Stimulated activated CD8-positive, alpha-beta memory T cell treated with anti-CD3 and anti-CD28 coated beads, Interleukin-15, amount 100 ng/mL, for 1 hour (primary cell): ENCODE results near the gene MATCAP1.

ENCODE experiments used
- DNase-seq: peaks from one replicate; pipeline ENCODE4 v3.0.0-alpha.2; 2020; ENCODE audit warnings: low read depth

The MATCAP1 gene

DNA sequence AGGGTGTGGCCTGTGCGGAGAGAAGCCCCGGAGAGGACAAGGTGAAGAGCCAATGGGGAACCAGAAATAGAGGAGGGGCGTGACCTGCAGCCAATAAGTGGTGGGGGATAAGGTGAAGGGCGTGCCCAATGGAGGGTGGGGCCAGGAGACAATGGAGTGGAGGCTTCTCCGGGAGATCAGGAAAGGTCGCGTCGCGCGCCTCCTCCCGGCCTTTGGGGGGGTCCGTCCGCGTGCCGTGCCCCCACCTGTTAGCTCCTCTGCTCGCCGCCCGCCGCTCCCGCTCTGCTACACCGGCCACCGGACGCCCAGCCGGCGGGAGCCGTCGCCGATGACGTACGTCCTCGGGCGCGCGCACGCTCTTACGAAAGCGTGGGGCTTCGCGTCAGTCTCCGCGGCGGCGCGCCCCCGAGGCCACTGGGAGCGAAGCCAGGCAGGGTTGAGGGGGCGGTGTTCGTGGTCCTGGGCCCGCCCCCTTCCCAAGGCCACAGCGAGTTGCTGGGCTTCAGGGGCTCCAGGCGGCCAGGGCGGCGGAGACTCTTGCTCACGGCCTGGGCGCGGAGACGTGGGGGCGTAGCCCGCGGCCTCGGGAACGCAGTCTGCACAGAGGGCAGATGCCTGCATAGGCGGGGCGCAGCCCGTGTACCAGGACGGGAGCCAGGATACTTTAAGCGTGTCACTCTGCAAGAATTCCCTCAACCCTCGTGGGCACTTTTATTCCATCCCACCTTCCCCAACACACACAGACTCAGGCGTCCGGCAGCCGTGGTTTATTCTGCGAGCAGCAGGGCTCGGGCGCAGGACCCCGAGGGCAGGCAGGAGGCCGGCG, at the start of gene MATCAP1:
Gene MATCAP1 (minus strand): TSS at position 337 of the 826 bp plus-strand sequence. CDS start 3,353 bp downstream, outside the sequence.
- peak; percentile 84 for DNase-seq

DNA sequence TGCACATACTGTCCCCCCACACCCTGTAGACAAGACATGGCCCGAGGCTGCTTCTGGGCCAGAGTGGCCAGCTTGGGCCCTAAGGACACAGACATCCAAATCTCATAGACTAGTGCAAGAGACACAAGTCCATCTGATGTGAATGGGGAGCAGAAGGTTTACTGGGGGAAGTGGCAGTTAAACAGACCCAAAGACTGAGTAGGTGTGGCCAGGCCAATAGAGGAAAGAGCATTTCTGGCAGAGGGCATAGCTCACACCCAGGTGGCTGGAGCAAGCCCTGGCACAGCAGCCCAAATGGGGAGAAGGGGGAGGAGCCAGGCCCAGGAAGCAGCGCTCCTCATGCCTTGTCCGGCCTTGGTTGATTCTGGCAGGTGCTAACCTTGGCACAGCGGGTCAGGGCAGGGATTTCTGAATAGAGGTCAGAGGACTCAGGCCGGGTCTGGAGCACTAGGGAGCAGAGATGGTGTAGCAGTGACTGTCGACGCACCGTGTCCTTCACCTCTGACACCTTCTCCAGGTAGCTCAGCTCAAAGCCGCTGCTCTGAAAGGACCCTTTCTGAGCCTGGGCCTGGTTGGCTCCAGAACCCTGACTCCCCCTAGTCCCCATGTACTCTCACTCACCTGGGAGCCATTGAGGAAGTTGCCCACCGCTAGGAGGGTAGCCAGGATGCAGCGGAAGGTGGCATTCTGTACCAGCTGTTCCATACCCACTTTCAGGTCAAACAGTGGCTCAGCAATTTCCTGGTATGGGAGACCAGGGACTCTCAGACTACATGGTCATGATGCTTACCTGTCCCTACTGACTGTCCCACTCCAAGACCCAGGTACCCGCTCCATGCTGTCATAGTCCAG, 47.3 kb upstream of the MATCAP1 start:
- DNase-seq, result no peak

DNA sequence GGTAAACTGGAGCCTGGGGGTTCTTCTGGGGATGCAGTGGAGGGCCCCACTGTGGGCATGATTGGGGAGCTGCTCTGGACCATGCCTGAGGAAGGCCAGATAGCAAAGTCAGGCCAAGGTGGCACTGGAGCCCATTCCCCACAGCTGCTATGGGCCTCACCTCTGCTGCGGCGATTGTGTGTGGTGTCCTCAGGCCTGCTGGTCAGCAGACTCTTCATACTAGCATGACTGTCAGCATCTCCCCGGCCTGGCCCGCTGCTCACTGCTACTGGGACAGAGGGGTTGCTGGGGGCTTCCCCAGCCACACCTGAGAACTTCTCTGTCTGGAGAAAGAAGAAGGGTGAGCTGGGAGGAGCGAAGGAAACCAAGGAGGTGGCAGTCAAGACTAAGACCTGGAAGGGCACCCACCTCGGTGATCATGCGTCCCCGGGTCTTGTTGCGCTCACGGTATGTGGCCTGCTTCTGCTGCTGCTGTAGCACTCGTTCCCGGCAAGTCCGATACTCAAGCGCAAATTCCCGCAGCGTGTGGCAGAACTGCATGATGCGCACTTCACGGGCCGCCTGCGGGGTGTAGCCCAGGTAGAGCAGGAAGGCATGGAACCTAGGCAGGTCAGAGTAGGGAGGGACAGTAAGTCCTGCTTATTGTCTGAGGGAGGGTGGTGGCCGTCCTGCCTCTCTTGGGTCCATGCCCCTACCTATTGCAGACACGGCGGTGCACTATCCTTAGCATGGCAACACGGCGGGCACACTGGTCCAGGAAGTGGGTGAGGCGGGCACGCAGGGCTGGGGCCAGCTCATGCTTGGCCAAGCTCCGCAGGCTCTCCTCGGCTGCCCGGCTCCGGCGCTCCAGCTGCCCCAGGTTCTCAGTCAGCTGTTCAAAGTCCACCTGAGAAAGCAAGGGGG, 46.4 kb upstream of the MATCAP1 start:
- no peak for DNase-seq

DNA sequence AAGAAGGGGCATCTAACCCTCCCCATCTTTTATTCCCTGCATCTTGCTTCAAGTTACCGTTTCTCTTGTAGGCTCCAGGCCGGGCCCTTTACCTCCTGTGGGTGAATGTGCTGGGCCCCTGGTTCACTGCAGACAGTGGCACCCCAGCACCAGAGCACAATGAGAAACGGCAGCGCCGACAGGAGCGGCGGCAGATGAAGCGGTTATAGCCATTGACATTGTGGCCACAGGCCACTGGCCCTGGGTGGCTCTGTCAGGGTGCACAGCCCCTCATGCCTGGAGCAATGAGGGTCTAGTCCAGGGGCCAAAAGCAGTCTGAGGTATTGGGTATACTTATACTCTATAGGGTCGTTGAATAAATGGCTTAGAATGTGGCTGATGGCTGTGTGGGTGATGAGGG, 45.1 kb upstream of the MATCAP1 start:
- no peak for DNase-seq

DNA sequence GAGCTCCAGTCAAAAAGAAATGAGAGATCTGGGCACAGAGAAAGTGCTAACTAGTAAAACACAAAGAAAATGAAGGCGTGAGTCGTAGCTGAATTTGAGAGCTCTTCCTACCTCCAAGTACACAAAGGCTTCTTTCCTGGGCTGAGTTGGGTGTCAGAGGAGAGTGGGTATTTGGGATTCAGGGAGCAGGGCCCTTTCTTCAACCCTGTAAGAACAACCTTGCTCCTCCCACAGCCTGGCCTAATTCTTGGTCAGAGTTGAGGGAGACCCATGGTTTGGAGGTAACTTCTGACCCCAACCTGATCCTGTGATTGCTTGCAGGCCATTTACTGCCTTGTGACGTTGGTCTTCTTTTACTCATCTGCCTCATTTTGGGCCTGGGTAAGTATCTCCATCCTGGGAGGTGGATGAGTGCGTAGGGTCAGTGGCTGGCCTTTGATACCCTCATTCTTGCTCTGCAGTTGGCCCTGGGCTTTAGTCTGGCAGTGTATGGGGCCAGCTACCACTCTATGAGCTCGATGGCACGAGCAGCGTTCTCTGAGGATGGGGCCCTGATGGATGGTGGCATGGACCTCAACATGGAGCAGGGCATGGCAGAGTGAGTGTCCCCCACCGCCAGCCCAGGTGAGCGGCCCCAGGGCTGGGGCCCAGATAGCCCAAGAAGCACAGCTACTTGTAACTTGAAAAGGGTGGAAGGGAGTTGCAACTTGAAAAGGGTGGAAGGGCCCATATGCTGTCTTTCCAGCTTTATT, 44.4 kb upstream of the MATCAP1 start:
- DNase-seq, result no peak

DNA sequence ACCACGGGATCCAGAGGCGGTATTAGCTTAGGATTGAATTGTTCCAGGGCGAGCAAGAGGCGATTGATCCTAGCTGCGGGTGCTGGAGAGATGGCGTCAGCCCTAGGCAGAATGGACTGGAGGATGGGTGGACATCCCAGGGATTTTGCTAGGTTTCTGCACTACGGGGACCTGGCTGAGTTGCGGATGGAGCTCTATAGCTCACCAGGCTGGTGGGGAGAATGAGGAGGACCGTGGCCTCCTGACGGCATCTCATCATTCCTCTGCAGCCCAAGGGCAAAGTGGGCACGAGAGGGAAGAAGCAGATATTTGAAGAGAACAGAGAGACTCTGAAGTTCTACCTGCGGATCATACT, 43.8 kb upstream of the MATCAP1 start:
- DNase-seq, result no peak

DNA sequence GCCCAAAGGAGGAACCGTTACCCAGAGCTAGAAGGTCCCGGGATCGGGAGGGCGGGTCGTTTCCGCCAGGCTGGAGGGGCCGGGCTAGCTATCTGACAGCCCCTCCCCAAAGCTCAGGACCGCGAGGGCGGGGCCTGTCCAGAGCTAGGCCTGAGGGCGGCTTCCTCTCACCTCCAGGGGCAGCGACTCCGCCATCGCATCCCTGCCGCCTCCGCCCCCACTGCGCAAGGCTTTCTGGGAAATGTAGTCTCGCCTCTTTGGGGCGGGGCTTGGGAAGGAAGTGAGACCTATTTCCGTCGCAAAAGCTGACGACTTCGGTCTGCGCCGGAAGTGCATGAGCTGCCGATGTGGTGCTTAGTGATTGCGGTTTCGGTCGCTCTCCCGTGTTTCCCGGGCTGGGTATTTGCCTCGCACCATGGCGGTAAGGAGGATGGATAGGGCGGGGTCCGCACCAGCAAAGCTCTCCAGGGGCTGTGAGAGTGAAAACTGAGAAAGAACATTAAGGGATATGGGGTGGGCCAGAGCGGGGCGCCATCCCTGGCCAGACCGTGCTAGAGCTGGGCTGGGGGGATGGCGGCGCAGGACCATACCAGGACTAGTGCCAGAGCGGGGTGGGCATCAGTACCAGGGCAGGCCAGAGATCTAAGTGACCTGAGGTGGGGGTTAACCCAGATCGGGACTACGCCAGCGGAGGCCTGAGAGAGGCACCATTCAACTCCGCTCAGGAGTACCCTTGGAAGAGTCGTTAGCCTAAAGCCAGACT, 43.2 kb upstream of the MATCAP1 start, which contains the start of gene TMEM208:
Gene TMEM208 (plus strand): TSS at position 327 of the 763 bp plus-strand sequence. CDS start 89 bp downstream, at position 416.
- DNase-seq, result peak; percentile 98

DNA sequence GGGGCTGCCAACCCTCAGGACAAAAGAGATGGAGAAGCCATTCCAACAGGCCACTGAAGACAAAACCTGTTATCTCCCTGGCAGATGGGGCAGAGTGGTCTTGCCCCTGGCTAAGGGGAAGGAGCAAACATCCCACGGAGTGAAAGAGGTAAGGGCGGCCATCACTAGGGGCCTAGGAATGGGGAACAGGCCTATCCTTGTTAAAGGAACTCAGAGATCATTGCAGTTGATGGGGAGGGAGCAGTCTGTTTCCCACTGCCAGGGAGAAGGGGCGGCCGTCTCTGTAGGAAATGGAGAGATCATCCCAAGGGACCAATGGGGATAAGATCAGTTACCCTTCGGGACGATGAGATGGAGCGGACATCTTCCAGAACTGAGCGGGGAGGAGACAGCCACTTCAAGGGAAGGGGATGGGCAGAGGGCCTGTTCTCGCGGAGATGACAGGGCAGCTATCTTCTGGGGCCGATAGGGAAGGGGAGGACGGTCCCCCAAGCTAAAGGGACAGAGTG, 42.6 kb upstream of the MATCAP1 start:
- no peak for DNase-seq

DNA sequence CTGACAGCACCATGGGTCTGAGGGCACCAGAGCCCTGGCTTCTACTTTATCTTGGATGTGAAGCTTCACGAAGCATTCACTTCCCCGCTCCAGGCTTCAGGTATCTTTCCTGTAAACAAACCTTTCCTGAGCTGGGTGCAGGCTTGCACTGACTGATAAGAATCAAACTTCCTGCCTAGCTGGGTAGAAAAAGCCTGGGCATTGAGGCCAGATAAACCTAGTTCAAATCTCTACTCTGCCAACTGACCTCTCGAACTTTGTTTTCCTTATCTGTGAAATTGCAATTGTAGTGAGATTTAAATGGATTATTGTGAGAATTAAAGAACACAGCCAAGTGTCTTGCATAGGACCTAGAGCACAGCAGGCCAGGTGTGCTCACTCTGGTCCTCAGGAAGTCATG, 40.2 kb upstream of the MATCAP1 start:
- no peak for DNase-seq

DNA sequence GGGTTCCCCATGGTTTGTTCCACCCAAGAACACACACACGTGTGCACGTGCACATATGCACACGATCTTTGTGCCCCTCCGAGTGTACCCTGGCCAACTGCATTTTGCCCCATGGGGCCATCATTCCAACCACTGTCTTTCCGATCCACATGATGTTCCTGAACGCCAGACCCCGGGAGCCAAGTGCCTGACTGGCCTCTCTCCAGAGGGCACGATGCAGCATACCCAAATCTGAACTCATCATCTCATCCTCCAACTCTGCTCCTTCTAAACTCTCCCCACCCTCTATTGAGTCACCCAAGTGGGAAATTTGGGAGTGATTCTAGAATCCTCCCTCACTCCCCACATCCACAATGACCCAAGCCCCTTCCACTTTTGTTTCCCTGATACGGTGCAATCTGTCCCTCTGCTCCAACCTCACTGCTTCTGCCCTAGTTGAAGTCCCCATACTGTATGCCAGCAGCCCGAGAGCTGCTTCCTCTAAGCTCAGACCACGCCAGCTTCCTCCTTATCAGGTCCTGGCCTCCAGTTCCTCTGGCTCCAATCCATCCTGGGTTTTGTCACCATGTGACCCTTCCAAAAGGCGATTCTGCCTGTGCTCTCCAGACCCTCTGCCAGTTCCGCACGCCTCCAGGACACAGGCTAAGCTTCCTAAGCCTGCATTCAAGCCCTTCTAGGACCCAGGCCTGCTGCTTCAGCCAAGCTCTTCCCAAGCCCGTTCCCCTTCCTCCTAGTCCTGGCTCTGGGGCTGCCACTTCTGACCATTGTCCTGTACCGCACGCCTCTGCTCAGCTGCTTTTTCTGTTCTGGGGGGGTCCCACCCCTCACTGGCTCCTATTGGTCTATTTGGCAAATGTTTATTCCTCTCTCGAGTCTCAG, 33.1 kb upstream of the MATCAP1 start:
- no peak for DNase-seq

DNA sequence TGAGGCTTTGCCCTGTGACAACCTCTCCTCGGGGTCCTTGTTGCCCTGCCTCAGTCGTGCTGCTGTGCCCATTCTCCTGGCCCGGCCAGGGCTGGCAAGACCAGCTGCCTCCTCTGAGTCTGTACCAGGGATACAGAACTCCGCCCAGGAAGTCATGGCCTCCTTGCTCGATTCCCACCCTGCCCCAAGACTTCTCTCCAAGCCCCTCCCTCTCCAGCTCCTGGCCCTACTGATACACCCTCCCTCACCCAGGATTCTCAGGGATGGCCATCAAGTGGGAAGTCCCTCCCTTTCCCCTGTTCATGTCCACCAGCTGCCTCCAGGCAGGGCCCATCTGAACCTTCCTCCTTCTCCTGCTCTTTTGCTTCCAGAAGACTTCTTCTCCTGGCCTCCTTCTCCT, 31.9 kb upstream of the MATCAP1 start:
- DNase-seq, result no peak

DNA sequence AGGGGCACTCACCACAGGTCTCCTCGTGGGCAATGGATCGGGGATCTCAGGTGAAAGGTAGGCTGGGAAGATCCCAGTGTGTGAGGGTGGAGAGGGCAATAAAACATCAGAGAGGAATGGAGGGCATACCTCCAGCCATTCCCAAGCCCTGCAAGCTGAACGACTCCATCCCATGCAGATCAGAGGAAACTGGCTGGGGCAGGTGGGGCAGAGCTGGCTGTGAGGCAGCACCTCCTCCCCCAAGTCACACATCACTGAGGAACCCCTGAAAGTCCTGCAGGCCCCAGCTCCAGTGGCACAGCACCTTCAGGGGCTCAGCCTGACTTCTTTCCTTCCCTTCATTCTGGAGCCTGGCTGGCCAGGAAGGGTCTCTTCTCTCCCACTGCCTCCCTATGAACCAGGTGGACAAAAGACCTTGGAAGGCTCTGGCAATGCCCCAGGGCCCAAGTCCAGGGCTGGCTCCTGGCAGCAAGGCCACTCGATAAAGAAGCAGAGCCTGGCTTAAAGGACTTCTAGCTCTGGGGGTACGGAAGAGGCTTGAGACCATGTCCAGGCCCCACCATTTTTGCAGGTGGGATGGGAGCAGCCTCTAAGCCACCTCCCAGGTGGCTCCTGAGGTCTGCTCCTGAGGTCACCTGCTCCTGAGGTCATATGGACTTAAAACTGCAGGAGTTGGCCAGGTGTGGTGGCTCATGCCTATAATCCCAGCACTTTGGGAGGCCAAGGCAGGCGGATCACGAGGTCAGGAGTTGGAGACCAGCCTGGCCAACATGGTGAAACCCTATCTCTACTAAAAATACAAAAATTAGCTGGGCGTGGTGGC, 29.6 kb upstream of the MATCAP1 start:
- no peak for DNase-seq

DNA sequence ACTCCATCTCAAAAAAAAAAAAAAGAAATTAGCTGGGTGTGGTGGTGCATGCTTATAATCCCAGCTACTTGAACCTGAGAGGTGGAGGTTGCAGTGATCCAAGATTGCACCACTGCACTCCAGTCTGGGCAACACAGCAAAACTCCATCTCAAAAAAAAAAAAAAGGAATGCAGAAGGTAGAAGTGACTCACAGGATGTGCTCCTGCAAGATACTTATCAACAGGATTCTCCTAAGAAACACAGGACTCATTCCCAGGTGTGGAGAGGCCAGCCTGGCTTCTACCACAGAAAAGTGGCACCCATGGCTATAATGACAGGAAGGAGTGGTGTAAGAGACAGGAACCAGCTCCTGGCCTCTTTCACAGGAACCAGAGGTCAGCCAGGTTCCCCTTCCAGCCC, 29.0 kb upstream of the MATCAP1 start:
- DNase-seq, result no peak

DNA sequence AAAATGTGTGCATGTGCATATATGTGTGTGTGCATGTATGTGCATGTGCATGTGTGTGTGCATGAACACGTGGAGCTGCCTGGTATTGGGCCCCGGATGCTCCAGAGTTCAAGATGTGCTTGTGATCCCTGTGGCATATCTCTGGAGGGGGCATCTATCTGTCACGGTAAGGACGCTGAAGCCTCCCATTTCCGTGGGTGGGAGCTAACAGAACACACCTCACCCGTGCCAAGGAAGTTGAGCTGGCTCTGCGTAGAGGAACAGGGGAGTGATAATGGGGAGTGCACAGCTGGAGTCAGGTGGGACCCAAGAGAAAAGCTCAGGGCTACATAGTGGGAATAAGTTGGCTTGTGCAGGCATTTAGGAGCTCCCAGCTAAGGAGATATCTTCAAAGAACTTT, 27.9 kb upstream of the MATCAP1 start:
- no peak for DNase-seq

DNA sequence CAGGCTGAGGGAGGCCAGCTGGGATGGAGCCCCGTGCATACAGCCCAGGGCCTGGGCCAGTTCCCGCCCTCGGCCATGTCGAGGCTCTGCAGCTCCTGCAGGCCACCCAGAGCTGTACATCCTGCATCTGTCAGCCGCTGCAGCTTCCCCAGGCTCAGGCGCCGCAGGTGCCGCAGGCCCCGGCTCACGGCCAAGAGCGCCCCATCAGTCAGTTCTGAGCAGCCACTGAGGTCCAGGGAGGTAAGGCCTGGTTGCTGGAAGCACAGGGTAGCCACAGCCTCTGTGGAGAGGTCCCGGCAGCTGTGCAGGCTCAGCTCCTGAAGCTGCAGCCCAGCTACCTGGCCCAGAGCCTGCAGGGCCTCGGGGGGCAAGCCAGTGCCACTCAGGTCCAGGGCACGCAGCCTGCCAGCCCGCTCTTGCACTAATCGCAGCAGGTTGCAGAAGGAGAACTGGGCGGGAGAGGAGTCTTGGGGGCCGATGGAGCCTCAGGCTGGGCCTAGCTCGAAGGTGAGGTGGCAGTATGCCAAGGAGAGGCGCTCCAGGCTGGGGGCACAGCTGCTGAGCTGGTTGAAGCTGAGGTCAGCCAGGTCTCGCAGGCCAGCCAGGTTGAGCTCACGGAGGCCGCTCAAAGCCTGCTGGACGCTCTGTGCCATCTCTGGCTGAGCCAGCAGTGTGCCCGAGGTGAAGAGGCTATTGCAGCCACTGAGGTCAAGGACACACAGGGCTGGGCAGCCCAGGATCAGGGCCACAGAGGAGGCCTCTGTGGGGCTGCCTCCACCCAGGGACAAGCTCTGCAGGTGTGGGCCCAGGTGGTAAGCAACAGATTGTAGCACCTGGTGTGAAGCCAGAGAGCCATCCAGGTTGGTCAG, 26.5 kb upstream of the MATCAP1 start:
- DNase-seq, result no peak

DNA sequence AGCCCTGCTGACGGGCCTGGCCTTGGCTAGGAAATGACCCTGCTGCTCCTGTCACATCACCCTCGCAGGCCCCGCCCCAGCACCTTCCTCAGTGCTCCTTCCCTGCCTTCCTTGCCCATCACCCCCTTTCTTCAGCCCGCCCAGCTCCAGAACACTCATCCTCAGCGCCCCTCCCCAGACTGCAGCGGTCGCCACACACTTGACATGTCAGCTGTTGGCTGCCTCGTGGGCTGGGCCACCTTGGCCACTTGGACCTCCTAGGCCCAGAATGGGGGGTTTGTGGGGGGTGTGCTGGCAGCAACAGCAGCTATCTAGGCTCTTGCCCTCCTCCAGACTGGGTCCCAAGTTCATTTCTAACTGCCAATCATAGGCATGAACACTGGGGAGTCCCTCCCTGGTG, 25.8 kb upstream of the MATCAP1 start:
- DNase-seq, result no peak

DNA sequence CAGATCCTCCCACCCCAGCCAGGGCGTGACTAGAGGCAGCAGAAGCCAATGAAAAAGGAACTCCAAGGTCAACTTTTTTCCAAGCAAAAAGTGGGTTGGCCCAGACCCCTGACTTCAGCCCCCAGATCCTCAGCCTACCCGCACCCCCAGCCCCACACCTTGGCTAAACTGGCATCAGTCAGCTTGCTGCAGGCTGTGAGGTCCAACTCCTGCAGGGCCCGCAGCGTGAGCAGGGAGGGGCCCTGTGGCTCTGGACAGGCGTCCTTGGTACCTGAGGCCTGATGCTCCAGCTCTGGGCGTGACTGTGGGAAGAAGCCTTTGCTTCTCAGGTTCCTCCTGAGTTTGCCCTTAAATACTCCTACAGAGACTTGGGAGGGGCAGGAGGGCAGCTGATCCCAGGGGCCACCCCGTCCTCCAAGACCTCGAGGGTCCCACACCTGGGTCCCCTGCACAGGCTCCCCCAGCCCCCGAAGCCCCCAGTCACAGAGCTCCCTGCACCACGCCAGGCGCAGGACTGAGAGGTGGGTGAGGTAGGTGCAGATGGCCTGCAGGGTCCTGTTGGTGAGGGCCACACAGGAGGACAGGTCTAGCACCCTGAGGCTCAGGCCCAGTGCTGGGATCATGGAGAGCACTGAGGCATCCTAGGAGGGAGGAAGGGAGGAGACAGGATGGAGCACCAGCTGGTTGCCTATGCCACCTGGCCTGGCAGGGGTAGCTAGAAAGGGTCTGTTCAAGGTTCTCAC, 24.6 kb upstream of the MATCAP1 start:
- DNase-seq, result no peak
